ENCODE measurements around the gene SLC8A3. TPM values are rescaled to one million over a fixed set of nuclear protein-coding genes. Genes with fewer than 3 reads are reported as not detected.

The SLC8A3 gene
- total RNA-seq, 1 donor from 2014 or later: 9.8 TPM

GRCh38 chr14:70093156-70093555, 95.6 kb downstream of the SLC8A3 start:
- no peak for DNase-seq
- no peak for TF ChIP-seq CTCF (IDR thresholded peaks at IDR 0.05; ENCODE audit: partially characterized antibody, unreplicated experiment)
- no peaks in the 10 kb centered on the region for H3K36me3 Mint-ChIP-seq (ENCODE audit: unreplicated experiment)
- H3K4me3 Mint-ChIP-seq (ENCODE audit: unreplicated experiment): no peak overlapping the region
- H3K4me1 Mint-ChIP-seq (ENCODE audit: low read depth, unreplicated experiment): peaks cover 4% of the 10 kb centered on the region
- no peaks in the 10 kb centered on the region for H3K9me3 Mint-ChIP-seq (ENCODE audit: unreplicated experiment)
- H3K27ac Mint-ChIP-seq (ENCODE audit: unreplicated experiment): no peak overlapping the region
- H3K27me3 Mint-ChIP-seq (ENCODE audit: unreplicated experiment): no peaks in the 10 kb centered on the region

GRCh38 chr14:70087380-70087697, 101.4 kb downstream of the SLC8A3 start:
- H3K27ac Mint-ChIP-seq (ENCODE audit: unreplicated experiment): no peak overlapping the region
- H3K36me3 Mint-ChIP-seq (ENCODE audit: unreplicated experiment): no peaks in the 10 kb centered on the region
- no peak for DNase-seq
- H3K27me3 Mint-ChIP-seq (ENCODE audit: unreplicated experiment): no peaks in the 10 kb centered on the region
- no peaks in the 10 kb centered on the region for H3K4me1 Mint-ChIP-seq (ENCODE audit: low read depth, unreplicated experiment)
- H3K4me3 Mint-ChIP-seq (ENCODE audit: unreplicated experiment): no peak overlapping the region
- H3K9me3 Mint-ChIP-seq (ENCODE audit: unreplicated experiment): no peaks in the 10 kb centered on the region
- no peak for TF ChIP-seq CTCF (IDR thresholded peaks at IDR 0.05; ENCODE audit: partially characterized antibody, unreplicated experiment)

GRCh38 chr14:70086685-70087379, 101.9 kb downstream of the SLC8A3 start:
- TF ChIP-seq CTCF (IDR thresholded peaks at IDR 0.05; ENCODE audit: partially characterized antibody, unreplicated experiment): no peak
- DNase-seq: peak; percentile 32
- no peak overlapping the region for H3K27ac Mint-ChIP-seq (ENCODE audit: unreplicated experiment)
- no peaks in the 10 kb centered on the region for H3K9me3 Mint-ChIP-seq (ENCODE audit: unreplicated experiment)
- no peaks in the 10 kb centered on the region for H3K4me1 Mint-ChIP-seq (ENCODE audit: low read depth, unreplicated experiment)
- no peaks in the 10 kb centered on the region for H3K27me3 Mint-ChIP-seq (ENCODE audit: unreplicated experiment)
- no peaks in the 10 kb centered on the region for H3K36me3 Mint-ChIP-seq (ENCODE audit: unreplicated experiment)
- H3K4me3 Mint-ChIP-seq (ENCODE audit: unreplicated experiment): no peak overlapping the region

- TF ChIP-seq CTCF (IDR thresholded peaks at IDR 0.05; ENCODE audit: partially characterized antibody, unreplicated experiment): no peak
- H3K4me1 Mint-ChIP-seq (ENCODE audit: low read depth, unreplicated experiment): no peaks in the 10 kb centered on the region
Measured at GRCh38 chr14:70084226-70084625, 104.5 kb downstream of the SLC8A3 start.

GRCh38 chr14:70082394-70082793, 106.4 kb downstream of the SLC8A3 start:
- Mint-ChIP-seq H3K27ac (ENCODE audit: unreplicated experiment) (no peak overlapping the region), H3K27me3 (ENCODE audit: unreplicated experiment) (no peaks in the 10 kb centered on the region), H3K36me3 (ENCODE audit: unreplicated experiment) (no peaks in the 10 kb centered on the region)

More at GRCh38 chr14:70084226-70084625, 104.5 kb downstream of the SLC8A3 start:
- Mint-ChIP-seq H3K36me3 (ENCODE audit: unreplicated experiment) (no peaks in the 10 kb centered on the region), H3K4me3 (ENCODE audit: unreplicated experiment) (no peak overlapping the region), H3K9me3 (ENCODE audit: unreplicated experiment) (no peaks in the 10 kb centered on the region), H3K27ac (ENCODE audit: unreplicated experiment) (no peak overlapping the region), H3K27me3 (ENCODE audit: unreplicated experiment) (no peaks in the 10 kb centered on the region)
- DNase-seq: no peak

More at GRCh38 chr14:70082394-70082793, 106.4 kb downstream of the SLC8A3 start:
- H3K9me3 Mint-ChIP-seq (ENCODE audit: unreplicated experiment): peaks cover under 1% of the 10 kb centered on the region
- H3K4me1 Mint-ChIP-seq (ENCODE audit: low read depth, unreplicated experiment): peaks cover 11% of the 10 kb centered on the region
- H3K4me3 Mint-ChIP-seq (ENCODE audit: unreplicated experiment): no peak overlapping the region
- DNase-seq: no peak
- no peak for TF ChIP-seq CTCF (IDR thresholded peaks at IDR 0.05; ENCODE audit: partially characterized antibody, unreplicated experiment)
